MCF 10A (cell line): ENCODE results near the gene PROM2. TPM values are rescaled to one million over a fixed set of nuclear protein-coding genes. Genes with fewer than 3 reads are reported as not detected.
A peak's percentile ranks its signal among the peaks of the same experiment; 100 is the strongest.

Source experiments
- BruUV-seq: library from RNA; stranded (reverse); fragments of 400-500 nt; replicated peaks from 2 replicates; lab custom pipeline; 2021; lab: Mats Ljungman, UMichigan
- CTCF ChIA-PET: fragments of 300-600 bp; sonication (Branson Sonifier 250); formaldehyde crosslinking; extraction: SDS; loops from one replicate; lab custom pipeline; 2021; ENCODE audit warnings: antibody characterized with exemption, inconsistent platforms; lab: Yijun Ruan, JAX
- POLR2A ChIA-PET: fragments of 300-600, 350-650 bp; sonication (Branson Sonifier 250); formaldehyde crosslinking; extraction: SDS; loops from one replicate; lab custom pipeline; 2020; ENCODE audit warnings: antibody characterized with exemption, inconsistent platforms; lab: Yijun Ruan, JAX
- DNase-seq: peaks from one replicate; pipeline ENCODE4 v3.0.0-alpha.2; 2018; ENCODE audit not compliant: unreplicated experiment
- H3K27ac Mint-ChIP-seq: one replicate; pipeline ENCODE4 v1.8.0; 2022; ENCODE audit warnings: mild to moderate bottlenecking, low read depth, mixed read lengths; ENCODE audit not compliant: unreplicated experiment
- H3K27me3 Mint-ChIP-seq: one replicate; pipeline ENCODE4 v1.8.0; 2022; ENCODE audit warnings: mixed read lengths; ENCODE audit not compliant: insufficient read depth, unreplicated experiment
- H3K36me3 Mint-ChIP-seq: one replicate; pipeline ENCODE4 v1.8.0; 2022; ENCODE audit warnings: mild to moderate bottlenecking, moderate library complexity, mixed read lengths; ENCODE audit not compliant: insufficient read depth, unreplicated experiment
- H3K4me1 Mint-ChIP-seq: one replicate; pipeline ENCODE4 v1.8.0; 2022; ENCODE audit warnings: mixed read lengths; ENCODE audit not compliant: insufficient read depth, unreplicated experiment
- H3K4me3 Mint-ChIP-seq: one replicate; pipeline ENCODE4 v1.8.0; 2022; ENCODE audit warnings: mild to moderate bottlenecking, moderate library complexity, mixed read lengths; ENCODE audit not compliant: unreplicated experiment
- H3K9me3 Mint-ChIP-seq: one replicate; pipeline ENCODE4 v1.8.0; 2022; ENCODE audit warnings: mixed read lengths; ENCODE audit not compliant: unreplicated experiment
- CTCF ChIP-seq: fragments of 200-600 bp; IDR thresholded peaks from one replicate; pipeline ENCODE4 v1.8.0; 2022; ENCODE audit warnings: antibody characterized with exemption, mild to moderate bottlenecking; ENCODE audit not compliant: unreplicated experiment
- intact Hi-C: fragments of 100-400 bp; cut with micrococcal nuclease; formaldehyde crosslinking; loops from 2 replicates; pipeline ENCODE4 v1.14.1; 2022
- total RNA-seq: library from RNA; stranded (reverse); gene quantifications from 2 replicates; pipeline ENCODE4 v1.2.3, GENCODE V29; 2022

PROM2 gene
- total RNA-seq, 1 experiment from 2014 or later: 2.6 TPM

GRCh38 chr2:95265182-95265581 is 9.1 kb upstream of the PROM2 start:
- Mint-ChIP-seq H3K27me3 (no peaks in the 10 kb centered on the region), H3K36me3 (peaks cover 15% of the 10 kb centered on the region), H3K4me3 (no peak overlapping the region), H3K27ac (no peak overlapping the region), H3K4me1 (peaks cover 14% of the 10 kb centered on the region), H3K9me3 (no peaks in the 10 kb centered on the region)
- no peak for TF ChIP-seq CTCF
- DNase-seq: no peak
- ChIA-PET POLR2A (interaction anchor here (0.6 kb wide), 1 partner anchor 11 kb away, joined by 3 read pairs; no protein-coding TSS in a partner anchor), CTCF (interaction anchor here (0.6 kb wide), 1 partner anchor 91 kb away, joined by 4 read pairs; no protein-coding TSS in a partner anchor)
- BruUV-seq: no TSS peak
- intact Hi-C loops: no loop called here

GRCh38 chr2:95266781-95267430 is 7.3 kb upstream of the PROM2 start:
- H3K36me3 Mint-ChIP-seq: peaks cover 6% of the 10 kb centered on the region
- BruUV-seq: no TSS peak
- no peak for TF ChIP-seq CTCF
- no peak overlapping the region for H3K4me3 Mint-ChIP-seq
- CTCF ChIA-PET: interaction anchor here (0.5 to 2.7 kb wide), 4 partner anchors 11 to 61 kb away, joined by 3 to 17 read pairs (median 9); no protein-coding TSS in a partner anchor
- POLR2A ChIA-PET: interaction anchor here (1.4 kb wide), 1 partner anchor 10 kb away, joined by 4 read pairs; no protein-coding TSS in a partner anchor
- no peak for DNase-seq
- no peaks in the 10 kb centered on the region for H3K9me3 Mint-ChIP-seq
- H3K27me3 Mint-ChIP-seq: no peaks in the 10 kb centered on the region
- H3K4me1 Mint-ChIP-seq: peaks cover 10% of the 10 kb centered on the region
- H3K27ac Mint-ChIP-seq: no peak overlapping the region
- intact Hi-C loops: no loop called here

- ChIA-PET CTCF (interaction anchor here (0.6 to 2.7 kb wide), 3 partner anchors 10 to 76 kb away, joined by 3 to 17 read pairs (median 15); no protein-coding TSS in a partner anchor), POLR2A (interaction anchor here (1.4 kb wide), 1 partner anchor 10 kb away, joined by 4 read pairs; no protein-coding TSS in a partner anchor)
- TF ChIP-seq CTCF: no peak
- Mint-ChIP-seq H3K27me3 (no peaks in the 10 kb centered on the region), H3K27ac (no peak overlapping the region), H3K4me1 (peaks cover 6% of the 10 kb centered on the region), H3K9me3 (no peaks in the 10 kb centered on the region), H3K36me3 (peaks cover 6% of the 10 kb centered on the region), H3K4me3 (no peak overlapping the region)
- intact Hi-C loops: no loop called here
- no TSS peak for BruUV-seq
- DNase-seq: peak; percentile 39
Observed at GRCh38 chr2:95267458-95268210, 6.6 kb upstream of the PROM2 start.
